Measurements from ENCODE around the gene NDUFS6.
A peak's percentile ranks its signal among the peaks of the same experiment; 100 is the strongest.

The NDUFS6 gene

DNA sequence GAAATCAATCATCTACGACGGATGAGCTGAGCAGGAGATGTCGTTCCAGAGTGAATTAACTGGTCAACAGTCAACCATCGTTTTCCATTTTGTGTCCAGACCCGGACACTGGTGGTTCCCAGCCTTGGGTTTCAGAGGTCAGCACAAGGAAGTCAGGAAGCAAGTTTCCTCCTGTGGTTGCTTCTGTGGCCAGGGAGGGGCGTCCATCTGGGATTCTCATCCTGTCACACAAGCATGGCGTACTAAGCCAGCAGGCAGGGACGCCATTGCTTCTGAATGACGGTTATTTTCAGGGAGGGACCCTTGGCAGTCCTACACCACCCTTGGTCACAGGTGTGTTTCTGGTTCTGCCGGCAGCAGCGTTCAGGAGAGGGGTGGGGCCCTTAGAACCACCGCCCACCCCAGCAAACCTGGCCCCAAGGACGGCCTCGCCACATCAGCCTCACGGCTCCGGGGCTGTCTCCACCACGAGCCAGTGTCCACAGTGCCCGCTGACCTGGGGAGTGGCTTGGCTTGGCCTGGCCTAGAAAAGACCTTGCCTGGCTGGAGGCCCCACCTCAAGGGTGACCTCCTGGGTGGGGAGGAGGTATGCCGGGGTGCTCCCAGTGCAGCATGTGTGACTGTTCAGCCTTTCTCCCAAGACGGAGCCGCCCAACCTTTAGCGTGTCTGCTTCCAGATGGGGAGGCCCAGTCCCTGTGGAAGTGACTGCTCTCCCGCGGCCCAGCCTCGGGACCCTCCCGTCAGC, 25.2 kb downstream of the NDUFS6 start:
- H4K12ac ChIP-seq (ENCODE audit: low read depth, low read length) = no peak overlapping the region
- H3K79me1 ChIP-seq (ENCODE audit: low read length) = peaks cover 3% of the 10 kb centered on the region
- H3K36me3 ChIP-seq (ENCODE audit: control insufficient read depth in 1 of 2, insufficient read depth in 2 of 2, low read length in 2 of 2) = peaks cover 17 to 29% of the 10 kb centered on the region in 2 experiments
- no peaks in the 10 kb centered on the region for H3K9me3 ChIP-seq (ENCODE audit: insufficient read depth, low read depth, low read length)
- H2BK12ac ChIP-seq (ENCODE audit: low read length) = no peak overlapping the region
- H3K4me3 ChIP-seq (ENCODE audit: low read depth, low read length) = no peak overlapping the region
- no peak overlapping the region for H3K23ac ChIP-seq (ENCODE audit: low read length)
- H4K91ac ChIP-seq (ENCODE audit: low read depth, low read length) = no peak overlapping the region
- no peak overlapping the region for H4K8ac ChIP-seq (ENCODE audit: low read depth, low read length)
- no peak for DNase-seq
- H2AK5ac ChIP-seq (ENCODE audit: low read length) = no peak overlapping the region
- H3K27ac ChIP-seq (ENCODE audit: low read depth, low read length) = no peak overlapping the region
- no peak overlapping the region for H3K18ac ChIP-seq (ENCODE audit: low read length)
- H3K27me3 ChIP-seq (ENCODE audit: insufficient read depth, low read length) = no peaks in the 10 kb centered on the region
- H3K79me2 ChIP-seq (ENCODE audit: control insufficient read depth, insufficient read depth, low read length, poor library complexity) = no peaks in the 10 kb centered on the region
- no CpG with 5 or more reads among the region's 26 CpGs for WGBS (ENCODE audit: extremely low coverage, insufficient coverage, insufficient read length)
- no peak overlapping the region for H2BK120ac ChIP-seq (ENCODE audit: insufficient read depth, low read length, poor library complexity)
- no peak overlapping the region for H3K9ac ChIP-seq (ENCODE audit: low read length)
- no peak overlapping the region for H3K4me2 ChIP-seq (ENCODE audit: low read length)
- H3K4me1 ChIP-seq (ENCODE audit: control insufficient read depth in 1 of 2, insufficient read depth in 2 of 2, low read length in 2 of 2) = peaks cover 18 to 20% of the 10 kb centered on the region in 2 experiments
- no peak overlapping the region for H2BK5ac ChIP-seq (ENCODE audit: low read depth, low read length, poor library complexity)
- no peak overlapping the region for H3K4ac ChIP-seq (ENCODE audit: low read depth, low read length)
- no peak overlapping the region for H3K14ac ChIP-seq (ENCODE audit: low read length)
- no peak overlapping the region for H2AFZ ChIP-seq (ENCODE audit: insufficient read depth, low read length, poor library complexity)

DNA sequence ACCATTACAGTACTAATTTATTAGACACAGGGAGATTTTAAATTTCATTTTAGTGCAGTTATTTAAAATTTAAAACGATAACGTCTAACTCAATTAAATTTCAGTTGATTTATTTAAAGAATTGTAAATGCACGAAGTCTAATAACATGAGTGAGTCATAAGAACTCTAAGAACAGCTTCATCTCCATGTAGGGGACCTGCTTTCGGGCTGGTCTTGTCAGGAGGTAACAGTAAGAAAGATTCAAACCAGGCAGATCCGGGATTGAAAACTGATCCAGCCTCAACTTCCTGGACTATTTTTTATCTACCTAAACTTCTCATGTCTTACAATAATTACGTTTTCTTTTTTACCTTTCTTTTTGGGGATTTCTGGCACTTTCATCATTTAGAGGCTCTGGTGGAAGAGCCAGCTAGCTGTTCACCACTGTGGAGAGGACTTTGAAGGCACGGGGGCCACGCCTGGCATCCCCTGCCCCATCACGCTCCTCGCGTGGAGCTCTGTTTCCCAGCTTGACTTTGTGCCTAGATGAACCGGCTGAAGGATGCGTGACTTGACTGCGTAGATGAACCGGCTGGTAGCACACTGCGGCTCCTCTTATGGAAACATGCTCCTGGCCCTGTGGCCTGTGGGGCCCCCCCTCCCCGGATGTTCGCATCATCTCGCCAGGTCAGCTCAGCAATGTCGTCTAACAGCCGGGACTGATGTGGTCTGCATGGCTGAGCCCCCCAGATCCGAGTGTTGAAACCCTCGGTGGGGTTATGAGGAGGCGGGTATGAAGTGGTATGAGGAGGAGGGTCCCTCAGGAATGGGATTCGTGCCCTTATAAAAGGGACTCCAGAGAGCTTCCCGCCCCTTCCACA, 26.0 kb downstream of the NDUFS6 start:
- H3K23ac ChIP-seq (ENCODE audit: low read length) = no peak overlapping the region
- no CpG with 5 or more reads among the region's 26 CpGs for WGBS (ENCODE audit: extremely low coverage, insufficient coverage, insufficient read length)
- H3K4me2 ChIP-seq (ENCODE audit: low read length) = peak overlapping the region; percentile 38
- H3K4ac ChIP-seq (ENCODE audit: low read depth, low read length) = no peak overlapping the region
- no peak overlapping the region for H2BK120ac ChIP-seq (ENCODE audit: insufficient read depth, low read length, poor library complexity)
- H4K91ac ChIP-seq (ENCODE audit: low read depth, low read length) = no peak overlapping the region
- no peak for DNase-seq
- no peak overlapping the region for H4K12ac ChIP-seq (ENCODE audit: low read depth, low read length)
- H3K9me3 ChIP-seq (ENCODE audit: insufficient read depth, low read depth, low read length) = no peaks in the 10 kb centered on the region
- no peaks in the 10 kb centered on the region for H3K79me2 ChIP-seq (ENCODE audit: control insufficient read depth, insufficient read depth, low read length, poor library complexity)
- no peak overlapping the region for H3K4me3 ChIP-seq (ENCODE audit: low read depth, low read length)
- H3K14ac ChIP-seq (ENCODE audit: low read length) = no peak overlapping the region
- H2AK5ac ChIP-seq (ENCODE audit: low read length) = no peak overlapping the region
- peaks cover 3% of the 10 kb centered on the region for H3K79me1 ChIP-seq (ENCODE audit: low read length)
- H3K18ac ChIP-seq (ENCODE audit: low read length) = no peak overlapping the region
- H3K27ac ChIP-seq (ENCODE audit: low read depth, low read length) = no peak overlapping the region
- peaks cover 16 to 26% of the 10 kb centered on the region in 2 experiments for H3K36me3 ChIP-seq (ENCODE audit: control insufficient read depth in 1 of 2, insufficient read depth in 2 of 2, low read length in 2 of 2)
- H2AFZ ChIP-seq (ENCODE audit: insufficient read depth, low read length, poor library complexity) = no peak overlapping the region
- H2BK12ac ChIP-seq (ENCODE audit: low read length) = no peak overlapping the region
- H3K9ac ChIP-seq (ENCODE audit: low read length) = no peak overlapping the region
- no peaks in the 10 kb centered on the region for H3K27me3 ChIP-seq (ENCODE audit: insufficient read depth, low read length)
- H2BK5ac ChIP-seq (ENCODE audit: low read depth, low read length, poor library complexity) = no peak overlapping the region
- no peak overlapping the region for H4K8ac ChIP-seq (ENCODE audit: low read depth, low read length)
- peaks cover 24 to 27% of the 10 kb centered on the region in 2 experiments for H3K4me1 ChIP-seq (ENCODE audit: control insufficient read depth in 1 of 2, insufficient read depth in 2 of 2, low read length in 2 of 2)

DNA sequence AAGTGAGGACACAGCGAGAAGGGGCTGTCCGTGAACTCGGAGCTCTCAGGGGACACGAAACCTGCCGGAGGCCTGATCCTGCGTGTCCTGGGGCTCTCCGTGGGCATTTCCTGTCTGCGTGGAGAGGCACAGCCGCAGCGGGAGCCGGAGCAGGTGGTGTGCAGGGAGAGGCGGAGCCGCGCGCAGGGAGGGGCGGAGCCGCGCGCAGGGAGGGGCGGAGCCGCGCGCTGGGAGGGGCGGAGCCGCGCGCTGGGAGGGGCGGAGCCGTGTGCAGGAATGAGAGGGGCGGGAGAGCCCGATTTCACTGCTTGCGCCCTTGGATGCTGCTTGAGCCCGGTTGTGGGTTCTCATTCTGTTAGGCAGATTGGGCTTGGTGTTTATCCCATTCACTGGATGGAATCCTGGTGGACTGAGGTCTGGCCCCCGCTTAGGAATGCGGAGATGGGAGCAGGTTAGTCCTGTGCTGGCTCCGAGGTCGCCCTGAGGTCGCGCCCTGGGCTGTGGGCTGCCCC, 26.7 kb downstream of the NDUFS6 start:
- Histone ChIP-seq H3K36me3 (ENCODE audit: control insufficient read depth in 1 of 2, insufficient read depth in 2 of 2, low read length in 2 of 2) (peaks cover 16 to 23% of the 10 kb centered on the region in 2 experiments), H3K27me3 (ENCODE audit: insufficient read depth, low read length) (no peaks in the 10 kb centered on the region), H2AK5ac (ENCODE audit: low read length) (no peak overlapping the region), H3K4me3 (ENCODE audit: low read depth, low read length) (no peak overlapping the region), H3K9ac (ENCODE audit: low read length) (no peak overlapping the region), H2BK120ac (ENCODE audit: insufficient read depth, low read length, poor library complexity) (no peak overlapping the region), H3K4me2 (ENCODE audit: low read length) (peak overlapping the region; percentile 43), H3K18ac (ENCODE audit: low read length) (no peak overlapping the region), H3K4ac (ENCODE audit: low read depth, low read length) (no peak overlapping the region), H3K79me2 (ENCODE audit: control insufficient read depth, insufficient read depth, low read length, poor library complexity) (no peaks in the 10 kb centered on the region), H3K23ac (ENCODE audit: low read length) (no peak overlapping the region), H3K9me3 (ENCODE audit: insufficient read depth, low read depth, low read length) (no peaks in the 10 kb centered on the region), H3K27ac (ENCODE audit: low read depth, low read length) (no peak overlapping the region), H4K8ac (ENCODE audit: low read depth, low read length) (no peak overlapping the region), H2AFZ (ENCODE audit: insufficient read depth, low read length, poor library complexity) (no peak overlapping the region), H3K14ac (ENCODE audit: low read length) (no peak overlapping the region), H4K12ac (ENCODE audit: low read depth, low read length) (no peak overlapping the region), H3K4me1 (ENCODE audit: control insufficient read depth in 1 of 2, insufficient read depth in 2 of 2, low read length in 2 of 2) (peaks cover 28 to 29% of the 10 kb centered on the region in 2 experiments), H2BK12ac (ENCODE audit: low read length) (no peak overlapping the region), H4K91ac (ENCODE audit: low read depth, low read length) (no peak overlapping the region), H2BK5ac (ENCODE audit: low read depth, low read length, poor library complexity) (no peak overlapping the region), H3K79me1 (ENCODE audit: low read length) (peaks cover 3% of the 10 kb centered on the region)
- peak; percentile 11 to 43 for DNase-seq
- no CpG with 5 or more reads among the region's 39 CpGs for WGBS (ENCODE audit: extremely low coverage, insufficient coverage, insufficient read length)

DNA sequence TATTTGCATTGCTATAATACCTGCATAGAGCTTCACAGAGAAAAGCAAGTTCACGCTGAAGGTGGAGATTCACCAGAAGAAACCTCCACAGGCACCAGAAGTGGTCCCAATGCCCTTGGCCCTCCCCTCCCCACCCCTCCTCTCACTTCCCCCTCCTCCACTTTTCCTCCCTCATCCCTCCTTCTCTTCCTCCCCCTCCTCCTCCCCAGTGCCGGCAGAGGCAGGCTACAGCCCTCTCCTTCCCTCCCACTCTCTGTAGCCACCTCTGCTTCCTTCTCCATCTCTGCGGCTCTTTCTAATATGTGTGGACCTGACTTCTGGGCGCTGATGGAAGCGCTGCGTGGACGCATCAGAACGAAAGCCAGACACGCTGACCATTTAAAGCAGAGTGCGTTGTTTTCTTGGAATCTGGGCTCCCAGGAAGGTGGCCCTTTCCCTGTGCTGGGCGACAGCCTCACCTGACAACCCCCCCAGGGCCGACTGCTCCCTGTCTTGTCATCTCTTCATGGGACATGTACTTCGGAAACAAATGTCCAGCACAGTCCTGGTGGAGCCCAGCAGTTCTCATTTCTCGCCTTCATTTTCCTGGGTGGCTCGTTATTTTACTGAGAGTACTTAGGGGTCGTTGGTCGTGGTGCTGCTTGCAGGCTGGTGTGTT, 29.5 kb downstream of the NDUFS6 start:
- no peak overlapping the region for H2BK12ac ChIP-seq (ENCODE audit: low read length)

More for the DNA sequence above, 29.5 kb downstream of the NDUFS6 start:
- H3K9ac ChIP-seq (ENCODE audit: low read length) = no peak overlapping the region
- H3K36me3 ChIP-seq (ENCODE audit: control insufficient read depth in 1 of 2, insufficient read depth in 2 of 2, low read length in 2 of 2) = peaks cover 5 to 6% of the 10 kb centered on the region in 2 experiments
- no peak overlapping the region for H3K4me3 ChIP-seq (ENCODE audit: low read depth, low read length)
- H3K9me3 ChIP-seq (ENCODE audit: insufficient read depth, low read depth, low read length) = no peaks in the 10 kb centered on the region
- no peak overlapping the region for H2BK120ac ChIP-seq (ENCODE audit: insufficient read depth, low read length, poor library complexity)
- no CpG with 5 or more reads among the region's 17 CpGs for WGBS (ENCODE audit: extremely low coverage, insufficient coverage, insufficient read length)
- H3K14ac ChIP-seq (ENCODE audit: low read length) = no peak overlapping the region
- H2AFZ ChIP-seq (ENCODE audit: insufficient read depth, low read length, poor library complexity) = no peak overlapping the region
- H2AK5ac ChIP-seq (ENCODE audit: low read length) = no peak overlapping the region
- H2BK5ac ChIP-seq (ENCODE audit: low read depth, low read length, poor library complexity) = no peak overlapping the region
- H3K4ac ChIP-seq (ENCODE audit: low read depth, low read length) = no peak overlapping the region
- H3K27ac ChIP-seq (ENCODE audit: low read depth, low read length) = no peak overlapping the region
- no peaks in the 10 kb centered on the region for H3K27me3 ChIP-seq (ENCODE audit: insufficient read depth, low read length)
- peaks cover 3% of the 10 kb centered on the region for H3K79me1 ChIP-seq (ENCODE audit: low read length)
- H3K23ac ChIP-seq (ENCODE audit: low read length) = no peak overlapping the region
- no peak overlapping the region for H3K4me2 ChIP-seq (ENCODE audit: low read length)
- H4K91ac ChIP-seq (ENCODE audit: low read depth, low read length) = peak overlapping the region; percentile 35
- no peak overlapping the region for H4K12ac ChIP-seq (ENCODE audit: low read depth, low read length)
- H3K18ac ChIP-seq (ENCODE audit: low read length) = no peak overlapping the region
- DNase-seq = no peak
- H4K8ac ChIP-seq (ENCODE audit: low read depth, low read length) = no peak overlapping the region
- no peaks in the 10 kb centered on the region for H3K79me2 ChIP-seq (ENCODE audit: control insufficient read depth, insufficient read depth, low read length, poor library complexity)
- peaks cover 28 to 29% of the 10 kb centered on the region in 2 experiments for H3K4me1 ChIP-seq (ENCODE audit: control insufficient read depth in 1 of 2, insufficient read depth in 2 of 2, low read length in 2 of 2)
